OCI-LY3 (cell line): Measurements from ENCODE around the gene CYTH4.

Experiments
- CTCF ChIP-seq: fragments of 200-600, 300-600 bp; sonication (generic); IDR thresholded peaks from 2 replicates; pipeline ENCODE4 v1.5.1; 2014; ENCODE audit warnings: antibody characterized with exemption, low read length, low read depth
- EZH2phosphoT487 ChIP-seq: fragments of 200-600 bp; shearing (Covaris generic); IDR thresholded peaks from 2 replicates; pipeline ENCODE4 v1.6.1; 2018; ENCODE audit warnings: antibody characterized with exemption, mixed run types, low read depth

DNA sequence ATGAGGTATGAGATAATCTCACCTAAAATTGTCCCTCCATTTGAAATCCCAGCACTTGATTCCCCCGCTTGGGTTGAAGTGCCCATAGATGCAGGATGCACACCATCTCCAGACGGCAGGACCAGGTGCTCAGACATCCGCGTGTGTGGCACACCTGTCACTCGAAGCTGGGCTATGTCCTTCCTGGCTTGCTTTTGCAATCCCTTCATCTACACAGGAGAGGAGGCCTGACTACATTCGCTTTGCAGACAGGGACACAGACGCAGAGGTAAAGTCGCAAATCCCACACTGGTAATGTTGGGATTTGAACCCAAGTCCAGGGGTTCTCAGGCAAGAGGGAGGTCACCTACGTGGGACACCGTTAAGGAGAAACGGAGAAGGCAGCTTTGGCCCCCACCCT, 7.2 kb upstream of the CYTH4 start:
- TF ChIP-seq CTCF: no peak
- TF ChIP-seq EZH2phosphoT487: no peak
